ENCODE results near the gene SDF4.
"Not testable (repeated sequence)": the region's sequence is repeated elsewhere in the genome, so short reads cannot be mapped to it uniquely, and the experiment has no call there.

Gene SDF4

DNA sequence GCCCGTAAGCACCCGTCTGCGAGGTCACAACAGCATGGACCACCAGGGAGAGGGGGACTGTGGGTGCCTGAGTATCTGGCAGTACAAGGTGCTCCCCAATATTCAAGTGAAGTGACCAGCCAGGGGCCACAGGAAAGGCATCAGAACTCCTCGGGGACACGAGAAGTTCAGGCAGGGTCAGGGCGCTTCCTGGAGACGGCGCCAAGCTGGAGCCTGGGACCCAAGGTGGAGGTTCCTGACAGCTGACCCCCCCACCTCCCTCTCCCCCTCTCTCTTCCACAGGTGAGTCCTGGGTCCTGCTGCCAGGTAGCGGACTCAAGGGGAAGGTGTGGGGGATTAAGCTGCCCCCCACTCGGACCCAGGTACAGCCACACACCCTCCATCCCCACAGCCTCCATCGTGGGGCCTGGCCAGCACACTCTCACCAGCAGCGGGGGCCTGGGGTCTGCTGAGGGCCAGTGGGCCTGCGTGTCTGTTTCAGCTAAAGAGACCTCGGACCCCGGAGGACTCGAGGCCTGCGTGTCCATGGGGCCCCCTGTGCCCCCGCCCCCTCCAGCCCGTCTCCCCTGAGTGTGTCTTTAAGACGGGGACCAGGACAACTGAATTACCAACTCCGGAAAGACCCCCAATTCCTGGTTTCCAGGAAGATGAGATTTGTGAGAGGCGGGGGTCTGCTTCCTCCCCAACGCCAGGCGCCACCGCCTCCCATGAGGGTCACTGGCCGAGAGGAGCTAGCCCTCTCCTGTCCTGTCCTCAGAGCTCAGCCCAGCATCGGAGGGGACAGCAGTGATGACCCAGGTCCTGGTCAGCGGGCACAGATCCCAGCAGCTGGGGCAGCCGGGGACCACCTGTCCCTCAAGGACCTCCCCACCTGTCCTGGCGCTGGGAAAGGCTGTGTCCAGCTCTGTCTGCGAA lies 31.6 kb downstream of the SDF4 start:
- DNase-seq, result no peak

DNA sequence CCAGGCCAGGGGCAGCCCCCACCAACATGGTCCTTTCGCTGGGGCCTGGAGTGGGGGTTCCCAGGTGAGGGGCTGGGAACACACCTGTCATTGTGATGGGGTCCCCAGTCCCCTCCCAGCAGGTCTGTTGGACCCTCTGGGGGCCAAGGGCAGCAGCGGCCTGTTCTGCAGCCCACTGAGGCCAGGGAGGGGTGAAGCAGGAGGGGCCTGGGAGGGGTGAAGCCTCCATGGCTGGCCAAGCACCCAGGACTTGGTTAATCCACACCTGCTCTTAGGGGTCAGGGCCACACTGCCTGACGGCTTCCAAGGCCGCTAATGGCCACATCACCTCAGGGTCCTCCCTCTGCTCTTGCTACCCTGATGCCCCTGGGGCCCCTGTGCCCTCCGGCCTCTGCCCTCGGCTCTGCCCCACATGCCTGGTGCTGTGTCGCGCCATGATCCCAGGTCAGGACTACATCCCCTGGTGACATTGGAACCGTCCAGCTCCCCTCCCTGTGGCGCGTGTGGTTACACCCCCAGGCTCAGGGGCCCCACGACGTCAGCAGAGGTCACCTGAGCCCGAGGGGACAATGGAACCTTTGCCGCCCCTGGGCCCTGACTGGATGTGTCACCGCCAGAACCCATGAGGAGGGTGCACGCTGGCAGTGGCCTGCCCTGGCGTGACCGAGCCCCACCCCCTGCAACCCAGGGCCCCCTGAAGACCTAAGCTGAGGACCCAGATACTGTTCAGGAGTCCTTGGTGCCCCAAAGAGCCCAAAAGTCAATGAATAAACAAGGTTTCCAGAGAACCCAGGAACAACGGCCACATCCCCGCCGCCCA lies 32.5 kb downstream of the SDF4 start:
- no peak for DNase-seq

DNA sequence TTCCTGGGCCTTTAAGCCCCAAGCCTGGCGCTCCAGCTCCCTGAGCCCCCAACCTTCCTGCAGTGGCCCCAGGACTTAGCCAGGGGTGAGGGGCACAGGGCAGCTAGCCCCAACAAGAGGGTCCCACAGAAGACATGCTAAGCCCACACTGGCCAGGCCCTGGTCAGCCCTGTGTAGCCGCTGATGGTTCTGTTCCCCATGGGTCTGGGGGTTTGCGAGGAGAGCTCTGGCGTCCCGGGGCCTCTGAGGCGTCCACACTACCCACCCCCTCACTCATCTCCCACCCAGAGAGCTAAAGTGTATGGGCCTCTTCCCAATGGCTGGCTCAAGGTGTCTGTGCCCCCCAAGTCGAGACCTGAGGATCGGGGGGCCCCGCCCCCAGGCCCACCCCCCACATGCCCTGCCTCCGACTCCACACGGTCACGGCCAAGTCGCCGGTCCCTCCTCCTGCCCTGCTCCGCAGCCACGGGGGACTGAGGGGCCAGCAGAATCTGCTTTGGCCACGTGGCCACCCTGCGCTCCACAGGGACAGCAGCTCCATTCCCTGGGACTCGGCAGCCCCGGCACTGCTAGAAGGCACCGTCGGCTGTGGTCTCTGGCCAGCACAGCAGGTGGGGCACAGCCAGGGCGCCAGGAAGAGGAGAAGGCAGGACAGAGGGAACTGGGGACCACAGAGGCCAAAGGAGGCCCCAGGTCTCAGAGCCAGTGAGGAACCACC lies 33.2 kb downstream of the SDF4 start:
- no peak for DNase-seq

DNA sequence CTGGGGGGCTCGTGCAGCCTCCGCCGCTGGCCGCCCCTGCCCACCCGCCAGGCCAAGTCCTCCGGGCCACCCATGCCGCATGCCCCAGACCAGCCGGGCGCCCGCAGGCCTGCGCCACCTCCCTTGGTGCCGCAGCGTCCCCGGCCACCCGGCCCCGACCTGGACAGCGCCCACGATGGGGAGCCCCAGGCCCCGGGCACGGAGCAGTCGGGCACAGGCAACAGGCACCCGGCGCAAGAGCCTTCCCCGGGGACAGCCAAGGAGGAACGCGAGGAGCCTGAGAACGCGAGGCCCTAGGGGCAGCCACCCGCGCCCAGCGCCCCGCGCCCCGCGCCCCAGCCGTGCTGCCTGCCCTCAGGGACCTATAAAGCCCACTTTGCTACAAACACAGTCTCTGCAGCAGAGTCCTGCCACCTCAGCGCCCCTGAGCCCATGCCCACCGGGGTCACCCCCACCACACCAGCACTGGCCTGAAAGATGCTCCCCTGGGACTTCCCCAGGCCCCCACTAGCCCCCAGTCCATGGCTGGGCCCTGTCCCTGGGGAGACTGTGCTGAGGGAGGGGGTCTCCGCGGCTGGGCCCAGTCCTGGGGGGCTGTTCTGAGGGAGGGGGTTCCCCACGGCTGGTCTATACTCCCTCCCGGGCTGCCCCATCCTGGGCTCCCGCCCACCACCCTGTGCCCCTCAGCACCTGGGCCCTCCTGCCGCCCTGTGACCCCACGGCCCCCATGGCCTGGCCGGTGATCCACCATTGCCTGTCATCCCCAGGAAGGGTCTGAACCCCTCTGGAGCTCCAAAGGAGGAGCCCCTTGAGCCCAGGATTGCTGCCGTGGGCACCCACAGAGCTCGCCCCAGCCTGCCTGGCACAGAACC lies 34.0 kb downstream of the SDF4 start:
- DNase-seq, result no peak

DNA sequence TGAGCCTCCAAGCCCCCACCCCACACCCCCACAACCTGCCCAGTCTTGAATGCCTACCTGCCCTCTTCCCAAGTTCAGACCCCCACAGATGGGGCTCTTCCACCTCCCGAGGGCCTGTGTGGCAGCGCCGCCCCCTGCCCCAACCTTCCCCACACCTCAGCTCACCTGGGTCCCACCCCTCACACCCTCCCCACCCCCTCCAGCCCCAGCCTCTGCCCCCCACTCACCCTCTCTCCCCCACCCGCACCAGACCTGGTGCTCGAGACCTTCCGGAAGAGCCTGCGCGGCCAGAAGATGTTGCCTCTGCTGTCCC lies 34.7 kb downstream of the SDF4 start:
- DNase-seq, result no peak

DNA sequence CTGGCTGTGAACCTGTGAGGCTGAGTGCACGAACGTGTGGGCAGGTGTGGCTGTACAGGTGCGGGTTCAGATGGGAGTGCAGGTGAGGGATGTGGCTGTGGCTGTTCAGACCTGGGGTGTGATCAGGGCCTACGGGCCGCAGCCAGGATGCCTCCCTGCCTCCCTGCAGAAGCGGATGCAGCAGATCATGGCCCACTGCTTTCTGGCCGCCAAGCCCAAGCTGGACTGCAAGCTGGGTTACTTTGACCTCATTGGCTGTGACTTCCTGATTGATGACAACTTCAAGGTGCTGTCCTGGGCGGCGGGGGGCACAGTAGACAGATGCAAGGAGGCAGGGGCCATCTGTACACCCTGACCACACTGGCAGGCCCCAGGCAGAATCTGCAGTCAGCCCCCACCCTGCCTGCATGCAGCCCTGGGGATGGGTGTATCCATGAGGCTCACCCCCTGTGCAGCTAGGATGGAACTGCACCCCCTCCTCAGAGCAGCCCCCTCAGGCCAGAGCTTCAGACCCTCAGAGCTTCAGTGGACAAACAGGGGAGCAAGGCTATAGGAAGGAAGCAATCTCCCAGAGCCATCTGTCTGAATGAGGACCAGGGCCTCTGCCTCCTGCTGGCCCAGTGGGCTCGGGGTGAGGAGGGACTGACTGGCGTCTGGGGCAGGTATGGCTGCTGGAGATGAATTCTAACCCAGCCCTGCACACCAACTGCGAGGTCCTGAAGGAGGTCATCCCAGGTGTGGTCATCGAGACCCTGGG lies 35.2 kb downstream of the SDF4 start:
- DNase-seq, result no peak

DNA sequence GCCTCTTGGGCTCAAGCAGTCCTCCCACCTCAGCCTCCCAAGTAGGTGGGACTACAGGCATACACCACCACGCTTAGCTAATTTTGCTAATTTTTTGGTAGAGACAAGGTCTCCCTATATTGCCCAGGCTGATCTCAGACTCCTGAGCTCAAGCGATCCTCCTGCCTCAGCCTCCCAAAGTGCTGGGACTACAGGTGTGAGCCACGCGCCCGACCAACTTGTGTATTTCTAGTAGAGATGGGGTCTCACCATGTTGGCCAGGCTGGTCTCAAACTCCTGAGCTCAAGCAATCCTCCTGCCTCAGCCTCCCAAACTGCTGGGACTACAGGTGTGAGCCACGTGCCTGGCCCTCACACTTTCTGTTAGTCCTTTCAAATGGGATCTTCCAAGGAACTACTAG lies 36.1 kb downstream of the SDF4 start:
- DNase-seq, result not testable (repeated sequence)

DNA sequence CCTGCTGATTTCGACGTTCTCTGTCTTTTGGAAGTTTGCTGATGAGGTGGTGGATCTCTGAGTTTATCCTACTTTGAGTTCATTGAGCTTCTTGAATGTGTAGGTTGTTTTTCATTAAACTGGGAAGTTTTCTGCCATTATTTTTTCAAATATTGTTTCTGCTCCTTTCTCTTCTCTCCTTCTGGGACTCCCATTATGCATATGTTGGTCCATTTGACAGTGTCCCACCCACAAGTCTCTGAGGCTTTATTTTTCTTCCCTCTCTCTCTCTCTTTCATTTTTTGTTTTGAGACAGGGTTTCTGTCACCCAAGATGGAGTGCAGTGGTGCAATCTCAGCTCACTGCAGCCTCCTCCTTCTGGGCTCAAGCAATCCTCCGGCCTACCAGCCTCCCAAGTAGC lies 37.1 kb downstream of the SDF4 start:
- no peak for DNase-seq

DNA sequence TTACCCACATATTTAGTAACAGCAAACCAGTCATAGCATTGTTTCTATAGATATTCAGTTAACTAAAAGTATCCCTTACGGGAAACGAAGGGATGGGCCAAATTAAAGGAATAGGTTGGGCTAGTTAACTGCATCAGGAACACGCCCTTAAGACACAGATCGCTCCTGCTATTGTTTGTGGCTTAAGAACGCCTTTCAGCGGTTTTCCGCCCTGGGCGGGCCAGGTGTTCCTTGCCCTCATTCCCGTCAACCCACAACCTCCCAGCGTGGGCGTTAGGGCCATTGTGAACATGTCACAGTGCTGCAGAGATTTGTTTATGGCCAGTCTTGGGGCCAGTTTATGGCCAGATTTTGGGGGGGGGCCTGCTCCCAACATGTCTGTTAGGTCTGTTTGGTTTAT lies 40.1 kb downstream of the SDF4 start:
- no peak for DNase-seq

DNA sequence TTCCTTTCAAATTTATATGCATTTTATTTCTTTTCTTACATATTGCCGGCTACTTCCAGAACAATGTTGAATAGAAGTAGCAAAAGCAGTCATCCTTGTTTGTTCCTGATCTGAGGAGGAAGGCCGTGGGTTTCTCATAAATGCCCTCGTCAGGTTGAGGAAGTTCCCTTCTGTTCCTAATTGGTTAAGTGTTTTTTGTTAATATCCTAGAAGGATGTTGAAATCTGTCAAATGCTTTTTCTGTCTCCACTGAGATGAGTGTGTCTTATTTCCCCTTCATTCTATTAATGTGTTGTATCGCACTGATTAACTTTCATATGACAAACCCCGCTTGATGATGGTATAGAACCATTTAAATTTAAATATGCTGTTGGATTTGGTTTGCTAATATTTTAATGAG lies 42.7 kb downstream of the SDF4 start:
- no peak for DNase-seq

DNA sequence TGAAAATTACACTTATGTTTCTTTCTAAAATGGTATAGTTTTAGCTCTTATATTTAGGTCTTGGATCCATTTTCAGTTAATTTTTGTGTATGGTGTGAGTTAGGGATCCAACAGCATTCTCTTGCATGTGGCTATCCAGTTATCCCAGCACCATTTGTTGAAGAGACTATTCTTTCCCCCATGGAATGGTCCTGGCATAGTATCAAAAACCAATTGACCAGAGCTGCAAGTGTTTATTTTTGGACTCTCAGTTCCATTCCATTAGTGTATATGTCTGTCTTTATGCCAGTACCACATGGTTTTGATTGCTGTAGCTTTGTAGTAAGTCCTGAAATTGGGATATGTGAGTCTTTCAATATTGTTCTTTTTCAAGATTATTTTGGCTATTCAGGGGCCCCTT lies 43.9 kb downstream of the SDF4 start:
- no peak for DNase-seq

DNA sequence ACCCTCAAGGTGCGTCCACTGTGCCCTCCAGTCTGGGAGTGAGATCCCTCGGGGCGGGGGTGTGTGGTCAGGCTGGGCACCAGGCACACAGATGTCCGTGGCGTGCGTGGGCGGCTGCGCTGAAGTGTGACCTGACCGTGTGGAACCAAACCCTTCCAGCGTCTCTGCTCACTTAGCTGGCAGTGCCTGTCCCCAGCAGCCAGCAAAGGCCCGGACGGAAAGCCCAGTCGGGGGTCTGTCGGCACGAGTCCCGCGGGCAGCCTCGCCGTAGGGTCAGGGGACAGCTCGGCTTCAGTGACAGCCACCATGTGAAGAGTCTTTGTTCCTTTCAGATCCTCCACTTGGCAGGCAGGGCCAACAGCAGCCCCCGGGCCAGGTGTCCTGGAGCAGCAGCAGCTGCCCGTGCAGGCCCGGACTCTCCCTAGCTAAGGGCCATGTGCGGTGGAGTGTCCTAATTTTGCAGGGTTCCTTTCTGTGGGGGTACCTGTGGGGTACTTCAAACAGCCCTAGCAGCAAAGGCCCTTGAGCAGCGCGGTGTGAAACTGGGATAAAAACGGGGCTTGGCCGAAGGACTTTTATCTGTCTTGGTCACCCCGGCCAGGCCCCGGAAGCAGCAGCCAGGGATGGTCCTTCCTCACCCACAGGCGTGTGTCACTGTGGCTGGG lies 46.6 kb downstream of the SDF4 start:
- peak in 33 of 58 donors; percentile 5 to 74 (median 41) for DNase-seq

DNA sequence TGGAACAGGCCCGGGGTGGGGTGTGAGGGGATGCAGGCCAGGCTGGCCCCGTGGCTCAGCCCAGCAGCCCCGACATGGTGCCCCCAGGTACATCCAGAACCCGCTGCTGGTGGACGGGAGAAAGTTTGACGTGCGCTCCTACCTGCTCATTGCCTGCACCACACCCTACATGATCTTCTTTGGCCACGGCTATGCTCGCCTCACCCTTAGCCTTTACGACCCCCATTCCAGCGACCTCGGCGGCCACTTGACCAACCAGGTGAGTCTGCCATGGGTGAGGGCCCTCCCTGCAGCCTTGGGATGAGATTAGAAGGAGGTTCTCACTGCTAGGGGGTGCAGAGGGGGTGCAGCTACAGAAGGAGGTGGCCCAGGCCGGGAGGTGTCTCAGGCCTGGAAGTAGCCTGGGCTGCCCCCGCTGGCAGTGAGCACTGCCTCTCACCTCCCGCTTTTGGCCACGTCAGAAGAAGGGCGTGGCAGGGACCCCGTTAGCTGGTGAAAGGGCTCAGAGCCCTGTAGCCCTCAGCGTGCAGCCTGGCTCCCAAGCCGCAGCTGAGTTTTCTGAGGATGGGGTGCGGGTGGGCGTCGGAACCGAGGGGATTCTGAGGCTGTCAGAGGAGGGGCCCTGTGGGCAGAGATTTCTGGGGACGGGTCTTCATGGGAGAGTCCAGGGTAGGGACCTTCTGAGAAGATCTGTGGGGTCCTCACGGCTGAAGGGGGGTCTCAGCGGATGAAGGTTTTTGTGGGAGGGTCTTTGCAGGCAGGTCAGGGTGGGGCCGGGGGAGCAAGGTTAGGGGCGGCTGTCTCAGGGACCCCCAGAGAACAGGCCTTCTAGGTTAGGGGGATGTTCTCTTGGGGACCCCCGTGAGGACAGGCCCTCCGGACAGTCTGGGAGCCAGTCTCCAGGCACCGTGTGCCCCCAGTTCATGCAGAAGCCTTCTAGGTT lies 47.7 kb downstream of the SDF4 start:
- DNase-seq, result no peak

DNA sequence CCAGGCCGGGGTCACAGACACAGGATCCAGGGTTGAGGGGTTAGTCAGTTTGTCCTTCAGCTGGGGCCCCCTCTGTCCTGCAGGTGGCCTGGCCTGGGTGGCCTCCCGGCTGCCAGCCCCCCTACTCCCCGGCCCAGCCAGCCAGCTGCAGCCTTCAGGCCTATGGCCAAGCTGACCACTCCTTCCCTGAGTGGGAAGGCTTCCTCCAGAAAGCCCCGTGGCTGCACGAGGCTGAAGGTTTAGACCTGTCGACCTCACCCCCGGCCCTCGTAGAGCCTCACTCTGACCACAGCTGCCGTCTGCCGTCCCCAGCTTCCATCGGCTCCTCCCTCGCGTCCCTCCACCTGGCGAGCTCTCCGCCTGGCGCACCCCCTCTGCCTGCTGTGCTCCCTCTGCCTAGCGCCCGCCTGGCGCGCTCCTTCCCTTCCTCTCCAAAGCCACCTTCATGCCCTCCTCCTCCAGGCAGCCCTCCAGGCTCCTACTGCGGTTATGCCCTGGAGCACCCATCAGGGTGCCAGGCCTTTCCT lies 48.5 kb downstream of the SDF4 start:
- DNase-seq, result no peak

DNA sequence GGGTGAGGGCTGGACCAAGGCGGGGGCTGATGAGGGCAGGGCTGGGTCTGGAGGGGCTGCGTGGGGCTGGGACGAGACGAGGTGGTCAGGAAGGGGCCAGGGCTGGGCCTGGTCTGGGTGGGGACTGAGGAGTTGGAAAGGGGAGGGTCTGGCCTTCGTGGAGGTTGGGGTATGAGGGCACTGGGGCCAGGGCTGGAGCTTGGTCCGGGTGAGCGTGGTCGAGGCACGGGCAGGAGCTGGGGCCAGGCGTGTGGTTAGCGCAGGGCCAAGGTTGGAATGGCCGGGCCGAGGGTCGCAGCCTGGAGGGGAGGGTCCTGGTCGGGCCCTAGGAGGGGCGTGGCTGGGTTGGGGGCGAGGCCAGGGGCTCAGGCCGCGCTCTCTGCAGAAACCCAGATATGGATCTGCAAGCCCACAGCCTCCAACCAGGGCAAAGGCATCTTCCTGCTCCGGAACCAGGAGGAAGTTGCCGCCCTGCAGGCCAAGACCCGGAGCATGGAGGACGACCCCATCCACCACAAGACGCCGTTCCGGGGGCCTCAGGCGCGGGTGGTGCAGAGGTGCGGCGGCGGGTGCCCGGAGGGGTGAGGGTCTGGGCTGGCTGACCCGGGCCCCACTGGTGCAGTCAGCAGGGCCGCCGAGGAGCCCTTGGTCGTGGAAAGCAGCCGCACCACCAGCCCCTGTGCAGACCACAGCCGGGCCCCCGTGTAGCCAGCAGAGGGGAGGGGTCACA lies 49.1 kb downstream of the SDF4 start:
- DNase-seq, result no peak

DNA sequence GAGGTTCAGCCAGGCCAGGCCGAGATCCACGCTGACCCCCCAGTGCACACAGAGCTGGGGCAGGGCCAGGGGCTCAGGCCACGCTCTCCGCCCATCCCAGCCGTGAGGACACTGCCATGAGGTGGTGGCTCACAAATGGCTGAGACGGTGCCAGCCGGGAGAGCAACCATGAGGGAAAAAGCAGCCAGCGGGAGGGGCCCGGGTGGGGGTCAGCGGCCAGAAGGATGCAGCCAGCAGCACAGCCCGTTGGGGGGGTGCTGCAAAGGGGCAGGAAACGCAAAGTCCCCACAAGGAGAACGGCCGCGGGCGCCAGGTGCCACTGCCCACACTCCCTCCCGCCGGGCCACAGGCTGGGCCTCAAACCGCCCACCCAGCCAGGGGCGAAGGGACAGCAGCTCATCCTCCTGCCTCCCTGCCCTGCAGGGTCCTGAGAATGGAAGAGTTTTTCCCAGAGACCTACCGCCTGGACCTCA lies 49.8 kb downstream of the SDF4 start:
- DNase-seq, result no peak
